Upper lobe of right lung (tissue), 1 donor: ENCODE measurements around the gene PGAP3. TPM values are rescaled to one million over a fixed set of nuclear protein-coding genes. Genes with fewer than 3 reads are reported as not detected.

Experiments
- ATAC-seq: fragments of 200-7000 bp; cut with Tn5 transposase; one replicate; pipeline ENCODE4 v1.9.1; 2020; ENCODE audit warnings: mild to moderate bottlenecking, moderate library complexity
- DNase-seq: peaks from one replicate; pipeline ENCODE4 v3.0.0-alpha.2; 2020
- H3K27ac ChIP-seq: fragments of 200-600 bp; one replicate; pipeline ENCODE4 v1.8.0; 2022
- H3K27me3 ChIP-seq: fragments of 200-600 bp; one replicate; pipeline ENCODE4 v1.8.0; 2022; ENCODE audit warnings: mild to moderate bottlenecking
- H3K36me3 ChIP-seq: fragments of 200-600 bp; one replicate; pipeline ENCODE4 v1.8.0; 2022
- H3K4me1 ChIP-seq: fragments of 200-600 bp; one replicate; pipeline ENCODE4 v1.8.0; 2022
- H3K4me3 ChIP-seq: fragments of 200-600 bp; one replicate; pipeline ENCODE4 v1.8.0; 2022; ENCODE audit warnings: mild to moderate bottlenecking
- H3K9me3 ChIP-seq: fragments of 200-600 bp; one replicate; pipeline ENCODE4 v1.8.0; 2022
- CTCF ChIP-seq: fragments of 200-600 bp; IDR thresholded peaks from one replicate; pipeline ENCODE4 v1.8.0; 2022; ENCODE audit warnings: antibody characterized with exemption
- intact Hi-C: fragments of 100-400 bp; cut with DNase I; formaldehyde crosslinking; loops from one replicate; pipeline ENCODE4 v1.11.0; 2022
- total RNA-seq: library from RNA; stranded (reverse); fragmentation: NEBNext Ultra II Directional; extraction: Animal tissue kit (Norgen Biotek cat#: 25700); gene quantifications from one replicate; pipeline ENCODE4 v1.2.1, GENCODE V29; 2021
- donor health status: DM: no; HTN: yes; CAD: no; lungs with severe emphysema.

The PGAP3 gene
- total RNA-seq, 1 donor from 2014 or later, result 24.5 TPM

GRCh38 chr17:39639043-39639442 lies 48.8 kb downstream of the PGAP3 start:
- H3K27ac ChIP-seq, result no peak overlapping the region
- ATAC-seq (no peak), DNase-seq (no peak)
- no peak for TF ChIP-seq CTCF
- intact Hi-C loops, result no loop called here
- peak overlapping the region; percentile 68 for H3K4me3 ChIP-seq
- no peaks in the 10 kb centered on the region for H3K9me3 ChIP-seq
- H3K36me3 ChIP-seq, result no peaks in the 10 kb centered on the region
- no peaks in the 10 kb centered on the region for H3K27me3 ChIP-seq
- H3K4me1 ChIP-seq, result peaks cover 64% of the 10 kb centered on the region

GRCh38 chr17:39638317-39638716 lies 49.5 kb downstream of the PGAP3 start:
- no peaks in the 10 kb centered on the region for H3K9me3 ChIP-seq
- H3K27me3 ChIP-seq, result no peaks in the 10 kb centered on the region
- H3K36me3 ChIP-seq, result no peaks in the 10 kb centered on the region
- intact Hi-C loops, result no loop called here
- no peak overlapping the region for H3K27ac ChIP-seq
- no peak for TF ChIP-seq CTCF
- ATAC-seq, result no peak
- peak overlapping the region; percentile 68 for H3K4me3 ChIP-seq
- H3K4me1 ChIP-seq, result peaks cover 64% of the 10 kb centered on the region
- DNase-seq, result no peak

- Histone ChIP-seq H3K27ac (peak within 1 kb of the TSS; percentile 83), H3K4me3 (peak within 1 kb of the TSS; percentile 68), H3K27me3 (no peaks in the 10 kb centered on the region), H3K4me1 (peaks cover 54% of the 10 kb centered on the region), H3K9me3 (no peaks in the 10 kb centered on the region), H3K36me3 (no peaks in the 10 kb centered on the region)
- peak; percentile 12 for TF ChIP-seq CTCF
- ATAC-seq (peak; percentile 92), DNase-seq (peak; percentile 97)
- intact Hi-C loops, result no loop called here
Measured at GRCh38 chr17:39636927-39637736, 50.7 kb downstream of the PGAP3 start, which contains the start of gene STARD3. Gene STARD3, plus strand, starts transcription at chr17:39637144. Its CDS starts 16,388 bp downstream, at chr17:39653532.

- DNase-seq, result no peak
- H3K4me3 ChIP-seq, result peak overlapping the region; percentile 68
- peaks cover 48% of the 10 kb centered on the region for H3K4me1 ChIP-seq
- H3K9me3 ChIP-seq, result no peaks in the 10 kb centered on the region
- intact Hi-C loops, result no loop called here
- no peak for ATAC-seq
- no peaks in the 10 kb centered on the region for H3K36me3 ChIP-seq
- H3K27me3 ChIP-seq, result no peaks in the 10 kb centered on the region
- no peak for TF ChIP-seq CTCF
- peak overlapping the region; percentile 83 for H3K27ac ChIP-seq
Measured at GRCh38 chr17:39636587-39636926, 51.3 kb downstream of the PGAP3 start.

- intact Hi-C loops, result no loop called here
- H3K27me3 ChIP-seq, result no peaks in the 10 kb centered on the region
- no peak overlapping the region for H3K4me3 ChIP-seq
- ATAC-seq (no peak), DNase-seq (no peak)
- H3K4me1 ChIP-seq, result peaks cover 39% of the 10 kb centered on the region
- no peaks in the 10 kb centered on the region for H3K9me3 ChIP-seq
- peak overlapping the region; percentile 83 for H3K27ac ChIP-seq
- H3K36me3 ChIP-seq, result no peaks in the 10 kb centered on the region
- no peak for TF ChIP-seq CTCF
Measured at GRCh38 chr17:39635614-39636176, 52.2 kb downstream of the PGAP3 start.
